HL-60 (cell line): Measurements from ENCODE around the gene EHBP1L1.

Experiments
- DNase-seq, 2 experiments: peaks; one replicate each; pipeline ENCODE4 v3.0.0-alpha.2; 2010 to 2020; ENCODE audit warnings: low read depth in 1 of 2, low spot score in 1 of 2
- H3K27ac ChIP-seq: fragments of 250-450 bp; sonication (Bioruptor Pico); replicated peaks from 2 replicates; pipeline ENCODE4 v1.5.1; 2020; ENCODE audit warnings: mild to moderate bottlenecking, moderate library complexity
- H3K27me3 ChIP-seq: fragments of 250-450 bp; sonication (Bioruptor Pico); 2 replicates; pipeline ENCODE4 v1.5.1; 2021; ENCODE audit warnings: mild to moderate bottlenecking, moderate library complexity; ENCODE audit not compliant: insufficient read depth, poor library complexity, severe bottlenecking
- H3K4me3 ChIP-seq: replicated peaks from 2 replicates; pipeline ENCODE4 v1.5.1; 2011; ENCODE audit warnings: mild to moderate bottlenecking, control low read depth, low read length; ENCODE audit not compliant: insufficient read depth
- GABPA ChIP-seq: IDR thresholded peaks from 2 replicates; pipeline ENCODE4 v1.6.1; 2012; ENCODE audit warnings: low read depth
- POLR2AphosphoS5 ChIP-seq: IDR thresholded peaks from 2 replicates; pipeline ENCODE4 v1.6.1; 2012; ENCODE audit warnings: low read depth
- REST ChIP-seq: IDR thresholded peaks from 2 replicates; pipeline ENCODE4 v1.6.1; 2012; ENCODE audit warnings: low read depth; ENCODE audit not compliant: insufficient replicate concordance
- SPI1 ChIP-seq: IDR thresholded peaks from 2 replicates; pipeline ENCODE4 v1.6.1; 2012; ENCODE audit warnings: low read depth, mild to moderate bottlenecking, borderline replicate concordance
- TF ChIP-seq, protein P1 (sequence below): IDR thresholded peaks from one replicate; pipeline ENCODE4 v1.5.1; 2011; ENCODE audit warnings: low read length, control low read depth, inconsistent platforms; ENCODE audit not compliant: insufficient read depth

Gene EHBP1L1

DNA sequence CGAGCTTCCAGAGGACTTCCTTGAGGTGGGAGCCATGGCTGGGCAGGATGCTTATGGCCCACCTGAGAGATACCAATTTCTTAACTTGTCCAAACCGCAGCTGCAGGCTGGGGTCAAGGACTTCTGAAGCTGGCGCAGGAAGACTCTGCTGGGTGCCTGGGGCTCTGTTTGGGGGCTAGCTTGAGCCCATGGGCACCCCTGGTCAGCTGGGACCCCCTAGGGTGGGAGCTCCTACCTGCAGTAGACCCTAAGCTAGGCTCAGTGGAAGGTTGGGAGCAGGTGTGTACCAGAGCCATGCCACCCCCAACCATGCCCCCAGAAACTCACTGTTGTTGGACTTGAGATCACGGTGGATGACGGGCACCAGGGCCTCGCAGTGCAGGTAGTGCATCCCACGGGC, 36.8 kb downstream of the EHBP1L1 start:
- TF ChIP-seq POLR2AphosphoS5 (no peak), GABPA (no peak), SPI1 (no peak), REST (no peak)
- TF ChIP-seq, protein P1, sequence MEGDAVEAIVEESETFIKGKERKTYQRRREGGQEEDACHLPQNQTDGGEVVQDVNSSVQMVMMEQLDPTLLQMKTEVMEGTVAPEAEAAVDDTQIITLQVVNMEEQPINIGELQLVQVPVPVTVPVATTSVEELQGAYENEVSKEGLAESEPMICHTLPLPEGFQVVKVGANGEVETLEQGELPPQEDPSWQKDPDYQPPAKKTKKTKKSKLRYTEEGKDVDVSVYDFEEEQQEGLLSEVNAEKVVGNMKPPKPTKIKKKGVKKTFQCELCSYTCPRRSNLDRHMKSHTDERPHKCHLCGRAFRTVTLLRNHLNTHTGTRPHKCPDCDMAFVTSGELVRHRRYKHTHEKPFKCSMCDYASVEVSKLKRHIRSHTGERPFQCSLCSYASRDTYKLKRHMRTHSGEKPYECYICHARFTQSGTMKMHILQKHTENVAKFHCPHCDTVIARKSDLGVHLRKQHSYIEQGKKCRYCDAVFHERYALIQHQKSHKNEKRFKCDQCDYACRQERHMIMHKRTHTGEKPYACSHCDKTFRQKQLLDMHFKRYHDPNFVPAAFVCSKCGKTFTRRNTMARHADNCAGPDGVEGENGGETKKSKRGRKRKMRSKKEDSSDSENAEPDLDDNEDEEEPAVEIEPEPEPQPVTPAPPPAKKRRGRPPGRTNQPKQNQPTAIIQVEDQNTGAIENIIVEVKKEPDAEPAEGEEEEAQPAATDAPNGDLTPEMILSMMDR: no peak
- Histone ChIP-seq H3K27ac (no peak overlapping the region), H3K27me3 (no peaks in the 10 kb centered on the region), H3K4me3 (peak overlapping the region; percentile 88)
- DNase-seq: no peak

- peak overlapping the region; percentile 88 for H3K4me3 ChIP-seq
- no peaks in the 10 kb centered on the region for H3K27me3 ChIP-seq
- TF ChIP-seq GABPA (no peak), POLR2AphosphoS5 (no peak; the same call in 1 of the 2 replicates)
- DNase-seq: no peak
- peak overlapping the region; percentile 88 for H3K27ac ChIP-seq
Measured at GRCh38 chr11:65613091-65613928, 37.5 kb downstream of the EHBP1L1 start.

DNA sequence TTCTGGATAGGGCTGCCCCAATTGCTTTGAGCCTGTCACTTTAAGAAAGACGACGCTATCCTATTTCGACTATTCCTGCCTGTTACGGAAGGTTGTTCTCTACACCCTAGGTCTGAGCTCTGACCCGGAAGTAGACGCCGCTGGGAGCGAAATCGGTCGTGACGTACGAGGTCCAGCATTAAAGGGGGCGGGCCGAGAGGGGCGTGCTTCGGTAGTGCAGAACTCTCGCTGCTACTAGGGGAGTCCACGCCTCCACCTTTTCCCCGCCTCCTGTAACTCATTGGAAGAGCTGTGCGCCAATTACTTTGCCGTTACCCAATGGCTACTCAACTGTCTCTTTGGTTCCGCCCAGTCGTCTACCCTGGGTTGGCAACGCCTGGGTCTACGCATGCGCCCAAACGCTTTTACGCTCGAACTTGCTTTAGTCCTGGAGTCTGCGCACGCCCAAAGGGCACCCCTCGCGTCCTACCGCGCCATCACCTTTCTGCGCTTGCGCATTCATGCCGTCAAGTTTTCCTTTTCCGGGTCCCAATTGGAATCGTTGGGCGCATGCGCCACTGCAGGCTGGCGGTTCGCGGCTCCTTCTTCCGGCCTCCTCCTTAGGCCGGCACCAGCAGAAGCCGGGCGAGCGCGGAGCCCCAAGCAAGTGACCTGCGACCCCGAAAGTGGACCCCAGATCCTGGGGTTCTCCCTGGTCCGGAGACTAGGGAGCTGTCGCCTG, 39.5 kb downstream of the EHBP1L1 start, which contains the start of gene PCNX3:
Gene PCNX3 (plus strand): TSS at position 548 of the 721 bp plus-strand sequence. CDS start 536 bp downstream, outside the sequence.
- H3K4me3 ChIP-seq: peak within 1 kb of the TSS; percentile 97
- peak; percentile 100 for DNase-seq
- TF ChIP-seq SPI1 (no peak), POLR2AphosphoS5 (no peak; the same call in 1 of the 2 replicates), REST (no peak), GABPA (peak; percentile 93)
- TF ChIP-seq, protein P1: no peak
- peak within 1 kb of the TSS; percentile 89 for H3K27ac ChIP-seq
- H3K27me3 ChIP-seq: no peaks in the 10 kb centered on the region
